HG02973 (cell line): ENCODE measurements around the gene TTC21A.

Experiments used
- ATAC-seq: cut with Tn5 transposase; IDR thresholded peaks from one replicate; pipeline ENCODE4 v1.9.1; 2021; ENCODE audit warnings: moderate library complexity; ENCODE audit not compliant: unreplicated experiment

TTC21A gene

GRCh38 chr3:39098473-39099000 is 8.9 kb upstream of the TTC21A start:
- ATAC-seq = no peak

GRCh38 chr3:39099242-39099641 is 8.2 kb upstream of the TTC21A start:
- ATAC-seq = no peak

- ATAC-seq = no peak
These were observed 7.6 kb upstream of the TTC21A start for GRCh38 chr3:39099738-39100499.

GRCh38 chr3:39100500-39100886 is 7.0 kb upstream of the TTC21A start:
- ATAC-seq = no peak

- no peak for ATAC-seq
These were observed 6.3 kb upstream of the TTC21A start for GRCh38 chr3:39101022-39101689.

GRCh38 chr3:39102504-39103323 is 4.8 kb upstream of the TTC21A start:
- ATAC-seq = no peak

GRCh38 chr3:39103324-39103693 is 4.2 kb upstream of the TTC21A start:
- ATAC-seq = no peak

GRCh38 chr3:39103791-39104552 is 3.5 kb upstream of the TTC21A start:
- ATAC-seq = no peak

- ATAC-seq = no peak
These were observed 2.4 kb upstream of the TTC21A start for GRCh38 chr3:39104961-39105686.

GRCh38 chr3:39105687-39106063 is 1.8 kb upstream of the TTC21A start:
- ATAC-seq = no peak

GRCh38 chr3:39106281-39106811 is 1.1 kb upstream of the TTC21A start:
- no peak for ATAC-seq

- peak; percentile 8 for ATAC-seq
These were observed 561 bp upstream of the TTC21A start for GRCh38 chr3:39106851-39107387.

GRCh38 chr3:39108200-39108710 is 775 bp downstream of the TTC21A start:
- ATAC-seq = peak; percentile 80

- no peak for ATAC-seq
These were observed 1.6 kb downstream of the TTC21A start for GRCh38 chr3:39109086-39109485.

- ATAC-seq = no peak
These were observed 2.7 kb downstream of the TTC21A start for GRCh38 chr3:39110041-39110639.

- no peak for ATAC-seq
These were observed 4.6 kb downstream of the TTC21A start for GRCh38 chr3:39112113-39112512.

- no peak for ATAC-seq
These were observed 5.1 kb downstream of the TTC21A start for GRCh38 chr3:39112535-39112934.

GRCh38 chr3:39113291-39113690 is 5.8 kb downstream of the TTC21A start:
- ATAC-seq = no peak

- no peak for ATAC-seq
These were observed 7.0 kb downstream of the TTC21A start for GRCh38 chr3:39114456-39114855.
